Dendritic cell treated with granulocyte-macrophage colony-stimulating factor and Interleukin-4, amounts not matched to agents 40 ng/mL and 50 ng/mL, for 4 days (primary cell): ENCODE measurements around the gene STXBP5.

ENCODE experiments used
- H3K27ac Mint-ChIP-seq: one replicate; pipeline ENCODE4 v1.8.0; 2022; ENCODE audit warnings: mild to moderate bottlenecking, mixed read lengths
- H3K27me3 Mint-ChIP-seq: one replicate; pipeline ENCODE4 v1.8.0; 2022; ENCODE audit warnings: mild to moderate bottlenecking, mixed read lengths
- H3K36me3 Mint-ChIP-seq: one replicate; pipeline ENCODE4 v1.8.0; 2022; ENCODE audit warnings: low read depth, mixed read lengths
- H3K4me1 Mint-ChIP-seq: one replicate; pipeline ENCODE4 v1.8.0; 2022; ENCODE audit warnings: low read depth, mixed read lengths
- H3K4me3 Mint-ChIP-seq: one replicate; pipeline ENCODE4 v1.8.0; 2022; ENCODE audit warnings: mild to moderate bottlenecking, moderate library complexity, mixed read lengths
- H3K9me3 Mint-ChIP-seq: one replicate; pipeline ENCODE4 v1.8.0; 2022; ENCODE audit warnings: mixed read lengths
- intact Hi-C: fragments of 100-400 bp; cut with micrococcal nuclease; formaldehyde crosslinking; loops from one replicate; pipeline ENCODE4 v1.15.0; 2022

The STXBP5 gene

DNA sequence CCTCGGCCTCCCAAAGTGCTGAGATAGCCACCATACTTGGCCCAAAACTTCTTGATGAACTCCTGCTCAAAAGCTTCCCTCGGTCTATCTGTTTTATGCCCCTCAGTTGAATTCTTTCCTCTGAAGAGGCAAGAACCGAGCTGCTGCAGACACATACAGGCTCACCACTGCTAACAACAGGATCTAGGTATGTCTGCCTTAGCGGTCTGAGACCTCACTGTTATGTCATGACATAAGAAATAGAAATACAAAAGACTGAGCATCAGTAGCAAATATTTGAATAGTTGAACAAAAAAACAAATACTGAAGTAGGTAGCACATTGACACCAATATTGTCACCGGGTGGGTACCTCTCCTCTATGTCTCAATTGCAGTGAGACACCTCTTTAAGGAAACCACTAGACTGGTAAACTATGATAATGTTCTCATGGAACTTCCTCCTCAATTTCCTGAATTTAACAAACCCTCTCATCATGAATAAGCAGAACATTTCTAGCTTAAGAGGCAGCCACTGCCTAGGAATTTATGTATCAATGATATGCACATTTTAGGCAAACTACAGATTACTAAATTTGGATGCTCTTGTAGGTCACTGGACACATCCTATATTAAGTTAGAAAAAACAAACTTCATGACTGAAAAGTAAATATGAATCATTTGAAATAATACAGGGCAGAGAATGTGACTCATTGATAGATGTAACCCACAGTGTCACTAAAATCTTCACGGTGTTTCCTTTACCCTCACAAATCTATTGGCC, 9.4 kb upstream of the STXBP5 start:
- intact Hi-C loops = no loop called here
- Mint-ChIP-seq H3K9me3 (no peaks in the 10 kb centered on the region), H3K36me3 (no peaks in the 10 kb centered on the region), H3K27ac (no peak overlapping the region), H3K27me3 (no peaks in the 10 kb centered on the region), H3K4me1 (peaks cover 24% of the 10 kb centered on the region), H3K4me3 (no peak overlapping the region)

DNA sequence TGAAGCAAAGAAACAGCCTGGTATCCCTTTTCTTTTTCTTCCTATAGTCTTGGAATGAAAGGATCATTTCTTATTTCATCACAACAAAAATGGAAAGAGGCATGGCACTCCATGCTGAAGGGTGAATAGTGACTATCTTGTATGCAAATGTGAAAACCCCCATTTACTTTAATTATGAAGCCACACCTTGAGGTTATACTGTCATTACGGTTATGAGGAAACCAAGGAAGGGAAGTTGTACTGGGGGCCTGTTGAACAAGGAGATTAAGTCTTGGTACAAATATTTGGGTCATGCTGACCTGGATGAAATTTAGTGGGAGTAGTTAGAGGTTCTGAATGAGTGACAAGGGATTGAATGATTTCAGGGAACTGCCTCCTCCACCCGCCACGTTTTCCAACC, 8.7 kb upstream of the STXBP5 start:
- Mint-ChIP-seq H3K4me1 (peaks cover 24% of the 10 kb centered on the region), H3K27me3 (no peaks in the 10 kb centered on the region), H3K4me3 (no peak overlapping the region), H3K9me3 (no peaks in the 10 kb centered on the region), H3K36me3 (no peaks in the 10 kb centered on the region), H3K27ac (no peak overlapping the region)
- intact Hi-C loops = no loop called here

DNA sequence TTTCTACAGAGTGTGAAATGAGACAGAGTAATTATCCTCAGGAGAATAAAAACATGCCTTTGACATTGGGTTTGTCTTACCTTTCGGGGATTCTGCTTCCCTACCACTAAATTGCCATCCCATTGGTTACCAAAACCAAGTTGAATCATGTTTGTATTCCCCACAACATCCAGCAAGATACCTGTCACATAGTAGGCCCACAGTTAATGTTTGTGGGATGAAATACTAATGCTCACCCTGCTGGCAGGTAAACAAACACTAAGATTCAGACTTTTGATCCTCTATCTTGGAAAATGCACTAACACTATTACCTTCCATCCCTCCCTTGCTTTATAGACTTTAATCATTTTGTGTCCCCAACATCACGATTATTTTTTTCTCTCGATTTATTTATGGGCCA, 8.2 kb upstream of the STXBP5 start:
- Mint-ChIP-seq H3K9me3 (no peaks in the 10 kb centered on the region), H3K27ac (no peak overlapping the region), H3K36me3 (no peaks in the 10 kb centered on the region), H3K4me3 (no peak overlapping the region), H3K4me1 (peaks cover 24% of the 10 kb centered on the region), H3K27me3 (no peaks in the 10 kb centered on the region)
- intact Hi-C loops = no loop called here

DNA sequence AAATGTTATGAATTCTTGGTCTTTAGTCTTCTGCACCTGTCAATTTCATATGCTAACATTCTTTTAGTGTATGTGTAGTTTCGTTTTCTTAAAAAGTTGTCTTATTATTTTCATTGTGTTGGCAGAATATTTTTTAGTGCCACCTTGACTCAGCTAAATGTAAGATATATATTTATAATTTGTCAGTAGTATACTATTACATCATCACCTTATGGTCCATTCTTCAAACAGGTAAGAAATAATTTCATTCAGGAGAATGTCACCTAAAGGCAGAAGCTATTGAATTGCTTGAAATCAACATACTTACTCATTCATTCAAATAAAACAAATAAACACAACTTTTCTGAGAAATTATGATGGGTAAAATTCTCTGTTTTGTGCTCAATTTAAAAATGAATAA, 3.5 kb upstream of the STXBP5 start:
- Mint-ChIP-seq H3K4me1 (peaks cover 31% of the 10 kb centered on the region), H3K4me3 (no peak overlapping the region), H3K36me3 (peaks cover 22% of the 10 kb centered on the region), H3K27ac (no peak overlapping the region), H3K27me3 (no peaks in the 10 kb centered on the region), H3K9me3 (no peaks in the 10 kb centered on the region)
- intact Hi-C loops = loop anchor here (5.0 to 10.0 kb wide), 3 partner anchors 343 to 1466 kb away; partner anchors contain the start of genes EPM2A and SHPRH

DNA sequence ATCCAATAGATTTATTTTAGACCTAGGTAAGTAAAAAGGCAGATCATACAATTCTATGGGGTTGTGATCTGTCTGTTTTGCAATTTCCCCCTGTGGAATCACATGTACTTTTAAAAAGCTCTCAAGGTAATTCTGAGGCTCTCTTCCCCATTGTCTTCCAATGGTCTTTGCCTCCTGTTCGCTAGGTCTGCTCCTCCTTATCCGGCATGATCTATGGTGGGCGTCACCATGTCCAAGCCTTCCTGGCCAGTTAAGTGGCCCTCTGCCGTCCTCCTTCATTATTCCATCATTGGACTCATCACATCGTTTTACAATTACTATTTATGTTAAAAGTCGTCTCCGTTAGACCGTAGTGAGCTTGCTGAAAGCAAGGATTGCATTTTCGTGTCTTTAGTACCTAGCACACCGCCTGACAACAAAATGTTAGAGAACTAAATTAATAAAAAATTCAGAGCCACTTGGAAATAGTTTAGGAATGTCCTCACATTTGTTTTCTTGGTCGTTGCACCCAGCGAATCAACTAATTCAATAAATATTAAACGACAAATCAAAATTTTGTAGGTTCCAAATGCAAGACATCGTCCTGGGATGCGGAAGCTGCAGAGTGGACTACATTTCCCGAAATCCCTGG, 2.2 kb upstream of the STXBP5 start:
- Mint-ChIP-seq H3K27me3 (no peaks in the 10 kb centered on the region), H3K36me3 (peaks cover 22% of the 10 kb centered on the region), H3K4me3 (peak overlapping the region; percentile 85), H3K9me3 (no peaks in the 10 kb centered on the region), H3K4me1 (peaks cover 31% of the 10 kb centered on the region), H3K27ac (peak overlapping the region; percentile 94)
- intact Hi-C loops = loop anchor here (2.0 to 10.0 kb wide), 4 partner anchors 121 to 1467 kb away; partner anchors contain the start of genes EPM2A and SHPRH

DNA sequence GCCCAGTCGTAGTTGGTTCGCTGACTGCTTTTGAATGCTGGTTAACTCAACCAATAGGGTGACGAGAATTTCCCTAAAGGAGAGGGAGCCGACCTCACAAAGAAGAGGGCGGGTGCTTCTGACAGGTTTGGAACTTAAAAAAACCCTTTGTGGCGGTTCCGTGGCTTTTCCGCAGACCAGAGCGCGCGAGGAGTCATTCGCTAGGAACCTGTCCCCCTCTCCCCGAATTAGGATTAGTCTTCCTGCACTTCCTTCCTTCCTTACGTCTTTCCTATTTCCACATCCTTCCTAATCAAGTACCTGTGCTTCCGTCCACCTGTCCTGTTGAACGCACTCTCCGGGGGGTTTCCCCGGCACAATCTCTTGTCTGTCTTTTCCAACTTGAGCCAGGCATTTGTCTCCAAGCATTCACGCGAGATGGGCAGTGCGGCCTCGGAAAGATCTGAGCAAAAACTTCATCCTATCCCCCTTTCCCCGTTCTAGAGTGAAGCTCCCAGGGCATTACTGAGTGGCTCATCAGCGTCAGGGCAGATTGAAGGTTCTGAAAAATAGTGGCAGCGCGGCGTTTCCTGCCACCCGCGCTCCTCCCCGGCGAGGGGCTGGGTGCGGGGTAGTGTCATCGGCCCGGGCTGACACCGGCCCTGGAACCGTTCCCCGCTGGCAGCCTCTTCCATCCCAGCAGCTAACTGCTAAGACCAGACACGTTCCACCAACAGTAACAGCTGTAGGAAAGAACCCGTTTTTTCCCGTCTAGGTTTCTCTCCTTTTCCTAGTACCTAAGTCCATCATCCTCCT, 1.5 kb upstream of the STXBP5 start:
- H3K9me3 Mint-ChIP-seq = no peaks in the 10 kb centered on the region
- intact Hi-C loops = loop anchor here (2.0 to 10.0 kb wide), 4 partner anchors 120 to 1468 kb away; partner anchors contain the start of genes EPM2A and SHPRH
- H3K36me3 Mint-ChIP-seq = peaks cover 22% of the 10 kb centered on the region
- H3K4me3 Mint-ChIP-seq = peak overlapping the region; percentile 85
- H3K27me3 Mint-ChIP-seq = no peaks in the 10 kb centered on the region
- H3K27ac Mint-ChIP-seq = peak overlapping the region; percentile 94
- H3K4me1 Mint-ChIP-seq = peaks cover 35% of the 10 kb centered on the region

DNA sequence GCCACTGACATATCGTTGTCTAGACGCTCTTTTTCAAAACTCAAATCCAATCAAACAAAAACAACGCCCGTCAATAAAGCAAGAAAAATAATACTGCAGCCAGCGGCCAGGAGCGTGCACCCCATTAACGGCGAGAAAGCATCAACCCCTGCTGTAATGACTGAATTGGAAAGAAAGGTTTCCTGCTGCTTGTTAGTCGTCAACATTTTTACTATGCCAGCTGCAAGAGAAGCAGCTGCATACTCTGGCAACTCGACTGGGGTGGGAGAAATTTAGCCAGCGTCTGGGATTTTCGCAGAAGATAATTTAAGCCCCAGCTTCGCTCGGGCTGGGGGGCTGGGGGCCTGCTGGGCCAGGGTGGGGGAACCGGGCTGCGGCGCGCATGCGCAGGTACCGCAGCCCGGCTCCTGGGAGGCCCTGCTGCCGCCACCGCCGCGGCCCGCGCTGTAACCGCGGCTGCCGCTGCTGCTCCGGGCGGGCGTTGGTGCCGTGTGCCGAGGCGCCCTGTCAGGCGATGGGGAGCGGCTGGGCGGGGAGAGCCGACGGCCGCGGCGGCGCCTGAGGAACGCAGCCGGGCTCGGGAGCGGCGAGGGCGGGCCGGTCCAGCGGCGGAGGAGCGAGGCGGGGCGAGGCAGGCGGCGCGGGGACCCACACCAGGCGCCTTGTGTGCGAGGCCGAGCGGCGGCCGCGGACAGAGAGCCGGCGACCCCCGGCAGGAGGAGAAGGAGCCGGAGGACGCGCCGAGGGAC, 732 bp upstream of the STXBP5 start:
- intact Hi-C loops = loop anchor here (2.0 to 10.0 kb wide), 4 partner anchors 119 to 1469 kb away; partner anchors contain the start of genes EPM2A and SHPRH
- peak overlapping the region; percentile 85 for H3K4me3 Mint-ChIP-seq
- H3K27ac Mint-ChIP-seq = peak overlapping the region; percentile 94
- H3K9me3 Mint-ChIP-seq = no peaks in the 10 kb centered on the region
- H3K27me3 Mint-ChIP-seq = no peaks in the 10 kb centered on the region
- peaks cover 22% of the 10 kb centered on the region for H3K36me3 Mint-ChIP-seq
- H3K4me1 Mint-ChIP-seq = peaks cover 35% of the 10 kb centered on the region

DNA sequence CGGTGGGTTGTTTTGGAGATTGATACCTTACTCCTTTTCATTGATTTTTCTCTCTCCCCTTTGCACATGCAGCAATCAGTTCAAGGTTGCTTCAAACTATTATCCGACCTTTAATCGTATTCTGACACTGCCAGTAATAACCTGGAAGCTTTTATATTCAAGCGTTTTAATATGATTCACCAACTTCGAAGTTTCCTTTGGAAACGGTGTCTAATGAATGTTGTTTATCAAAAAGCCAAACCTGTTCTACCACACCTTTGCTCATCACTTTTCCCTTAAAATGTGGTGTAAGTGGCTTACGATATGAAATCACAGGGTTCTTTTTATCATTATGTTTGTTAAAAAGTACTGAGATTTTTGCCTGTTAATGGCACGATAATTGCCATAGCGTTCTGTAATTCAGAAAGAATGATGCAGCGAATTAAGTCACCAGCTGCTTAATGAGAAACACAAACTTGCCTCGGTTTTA, 660 bp downstream of the STXBP5 start:
- Mint-ChIP-seq H3K9me3 (no peaks in the 10 kb centered on the region), H3K4me3 (peak overlapping the region; percentile 98), H3K36me3 (peaks cover 25% of the 10 kb centered on the region), H3K27ac (peak overlapping the region; percentile 94), H3K4me1 (peaks cover 41% of the 10 kb centered on the region), H3K27me3 (no peaks in the 10 kb centered on the region)
- intact Hi-C loops = loop anchor here (5.0 to 10.0 kb wide), 3 partner anchors 348 to 1470 kb away; partner anchors contain the start of genes EPM2A and SHPRH

DNA sequence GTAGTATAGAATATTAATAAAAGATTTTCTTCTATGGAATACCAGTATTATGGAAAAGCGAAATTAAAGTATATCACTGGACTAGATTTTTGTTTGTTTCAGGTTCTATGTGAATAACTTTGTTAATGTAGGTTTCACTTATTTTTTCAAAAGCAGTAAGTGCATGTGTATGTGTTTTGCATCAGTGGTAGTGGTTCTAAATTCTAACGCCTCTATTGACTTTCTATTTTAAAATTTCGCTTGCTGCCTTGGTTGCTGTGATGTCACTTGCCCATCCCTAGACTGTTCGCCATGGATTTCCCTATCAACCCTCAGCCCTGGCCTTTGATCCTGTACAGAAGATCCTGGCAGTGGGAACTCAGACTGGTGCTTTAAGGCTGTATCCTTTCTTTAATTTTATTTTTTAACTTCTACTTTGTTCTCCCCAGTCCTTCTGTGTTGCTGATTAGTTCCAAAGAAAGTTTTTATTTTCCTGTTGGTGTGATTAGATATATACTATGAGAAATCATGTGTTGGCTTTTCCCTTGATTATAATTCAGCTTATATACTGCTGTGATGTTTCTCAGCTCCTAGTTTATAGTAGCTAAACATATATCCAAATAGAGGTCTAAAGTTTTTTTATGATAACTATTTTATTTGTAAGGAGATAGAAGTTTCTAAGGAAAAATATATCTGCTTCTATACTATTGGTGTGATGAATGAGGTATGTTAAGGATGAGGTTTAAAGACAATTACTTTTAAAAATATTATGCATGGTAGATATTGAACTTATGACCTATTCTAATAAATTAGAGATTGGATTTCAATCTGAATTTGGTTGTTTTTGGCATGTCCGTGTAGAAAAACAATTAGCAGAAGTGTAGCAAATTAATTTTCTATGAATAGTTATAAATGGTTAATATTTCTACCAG, 1.7 kb downstream of the STXBP5 start:
- Mint-ChIP-seq H3K4me1 (peaks cover 43% of the 10 kb centered on the region), H3K9me3 (no peaks in the 10 kb centered on the region), H3K4me3 (peak overlapping the region; percentile 52), H3K27ac (no peak overlapping the region), H3K27me3 (no peaks in the 10 kb centered on the region), H3K36me3 (peaks cover 35% of the 10 kb centered on the region)
- intact Hi-C loops = loop anchor here (10.0 kb wide), 2 partner anchors 1241 to 1471 kb away; partner anchors contain the start of genes EPM2A and SHPRH

DNA sequence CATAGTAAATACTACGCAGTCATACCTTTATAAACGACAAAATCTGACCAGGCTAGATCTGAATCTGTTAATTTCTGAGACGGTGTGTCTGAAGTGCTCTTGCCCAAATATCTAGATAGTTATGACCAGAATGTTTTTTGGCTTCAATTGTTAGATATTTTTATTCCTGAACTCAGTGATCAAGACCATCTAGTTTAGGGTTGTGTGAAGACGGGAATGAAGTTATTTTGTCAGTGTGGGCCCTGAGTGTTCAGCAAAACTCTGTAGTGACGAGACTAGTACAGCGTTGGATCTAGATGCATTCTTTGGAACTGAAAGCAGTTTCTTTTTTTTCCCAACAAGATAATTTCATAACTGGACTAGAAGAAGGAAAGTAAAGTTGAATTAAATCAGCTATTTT, 3.1 kb downstream of the STXBP5 start:
- Mint-ChIP-seq H3K4me1 (peaks cover 46% of the 10 kb centered on the region), H3K27ac (no peak overlapping the region), H3K9me3 (no peaks in the 10 kb centered on the region), H3K27me3 (no peaks in the 10 kb centered on the region), H3K4me3 (no peak overlapping the region), H3K36me3 (peaks cover 35% of the 10 kb centered on the region)
- intact Hi-C loops = loop anchor here (10.0 kb wide), 2 partner anchors 1243 to 1473 kb away; partner anchors contain the start of genes EPM2A and SHPRH

DNA sequence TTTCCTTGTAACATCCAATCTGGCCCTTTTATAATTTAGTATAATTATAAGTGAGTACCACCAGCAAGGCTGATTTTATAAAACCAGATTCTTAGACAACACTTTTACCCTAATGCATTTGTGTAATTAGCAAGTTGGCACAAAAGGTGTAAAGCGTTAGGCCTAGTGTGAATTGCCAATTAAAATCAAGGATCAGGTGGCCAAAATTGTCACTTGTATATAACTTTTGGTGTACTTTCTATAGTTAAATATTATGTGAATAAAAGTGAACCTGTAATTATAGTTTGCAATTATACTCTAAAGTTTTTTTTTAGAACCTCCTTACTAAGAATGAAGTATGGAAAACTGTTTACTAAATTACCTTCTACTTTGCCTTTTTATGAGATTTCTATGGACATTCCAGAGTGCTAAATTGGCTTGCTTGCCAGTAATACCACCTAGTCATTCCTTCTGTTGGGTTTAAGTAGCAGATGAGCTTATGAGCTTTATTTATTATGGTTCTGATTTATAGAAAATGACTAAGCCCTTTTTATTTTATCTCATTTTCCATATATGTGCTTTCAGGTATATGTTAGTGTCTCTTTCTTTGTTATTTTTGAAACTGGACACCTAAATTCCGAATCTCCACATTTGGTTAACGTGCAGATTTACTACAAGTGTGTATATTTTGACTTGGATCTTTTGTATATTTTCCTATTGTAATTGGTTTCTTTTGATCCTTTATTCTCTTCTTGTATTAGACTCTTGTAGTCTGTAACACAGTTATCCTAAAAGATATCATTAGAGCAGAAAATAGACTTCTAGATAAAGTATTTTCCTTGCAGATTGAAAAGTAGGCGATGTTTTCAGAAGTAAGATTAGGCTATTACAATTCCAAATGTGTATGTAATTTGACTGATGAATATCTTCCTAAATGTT, 3.9 kb downstream of the STXBP5 start:
- Mint-ChIP-seq H3K4me1 (peaks cover 43% of the 10 kb centered on the region), H3K4me3 (no peak overlapping the region), H3K36me3 (peaks cover 28% of the 10 kb centered on the region), H3K27me3 (no peaks in the 10 kb centered on the region), H3K27ac (no peak overlapping the region), H3K9me3 (no peaks in the 10 kb centered on the region)
- intact Hi-C loops = loop anchor here (10.0 kb wide), 2 partner anchors 1243 to 1473 kb away; partner anchors contain the start of genes EPM2A and SHPRH
